Measurements from ENCODE around the gene CBR3.

Gene CBR3

GRCh38 chr21:36122977-36123376 is 11.9 kb upstream of the CBR3 start (continued):
- TF ChIP-seq EGR2 (tag by site-specific recombination; IDR thresholded peaks at IDR 0.05; ENCODE audit: low read depth): no peak
- 0 out of 2 replicates have a peak, but pooled peaks have one; percentile 31 for TF ChIP-seq ZNF324 (tag by site-specific recombination; IDR thresholded peaks at IDR 0.05)
- no peak for TF ChIP-seq HOXD13 (CRISPR knock-in tag; IDR thresholded peaks at IDR 0.05; ENCODE audit: borderline replicate concordance)
- TF ChIP-seq ZNF629 (tag by site-specific recombination; IDR thresholded peaks at IDR 0.05): peak; percentile 93
- peak; percentile 22; the same call in 1 of the 2 replicates for TF ChIP-seq KLF9 (tag by site-specific recombination; IDR thresholded peaks at IDR 0.05; ENCODE audit: low read depth)
- no peak for TF ChIP-seq ZNF449 (tag by site-specific recombination; IDR thresholded peaks at IDR 0.05)
- peak; percentile 99 for TF ChIP-seq ZNF354C (tag by site-specific recombination; IDR thresholded peaks at IDR 0.05; ENCODE audit: borderline replicate concordance, low read depth)
- no peak for TF ChIP-seq ZNF174 (tag by site-specific recombination; IDR thresholded peaks at IDR 0.05)
- TF ChIP-seq WT1 (tag by site-specific recombination; IDR thresholded peaks at IDR 0.05): peak; percentile 56
- peak; percentile 99 for TF ChIP-seq ZNF202 (tag by site-specific recombination; IDR thresholded peaks at IDR 0.05; ENCODE audit: borderline replicate concordance)
- peak; percentile 81 for TF ChIP-seq ZNF223 (tag by site-specific recombination; IDR thresholded peaks at IDR 0.05)
- TF ChIP-seq ZNF24 (tag by site-specific recombination; IDR thresholded peaks at IDR 0.05): peak; percentile 86
- TF ChIP-seq ZNF664 (tag by site-specific recombination; IDR thresholded peaks at IDR 0.05): peak; percentile 98
- TF ChIP-seq ZNF239 (tag by site-specific recombination; IDR thresholded peaks at IDR 0.05): no peak
- no peak; the same call in 1 of the 2 replicates for TF ChIP-seq ZNF214 (tag by site-specific recombination; IDR thresholded peaks at IDR 0.05; ENCODE audit: borderline replicate concordance)
- peak; percentile 93 for TF ChIP-seq ZNF791 (tag by site-specific recombination; IDR thresholded peaks at IDR 0.05)
- TF ChIP-seq ZNF19 (tag by site-specific recombination; IDR thresholded peaks at IDR 0.05; ENCODE audit: low read depth): peak; percentile 99
- peak; percentile 92; the same call in 1 of the 2 replicates for TF ChIP-seq MZF1 (tag by site-specific recombination; IDR thresholded peaks at IDR 0.05; ENCODE audit: borderline replicate concordance)
- TF ChIP-seq ZNF510 (tag by site-specific recombination; IDR thresholded peaks at IDR 0.05; ENCODE audit: insufficient replicate concordance): peak; percentile 98
- peak; percentile 95 for TF ChIP-seq ZBTB11 (tag by site-specific recombination; conservative IDR thresholded peaks at IDR 0.05; ENCODE audit: low read depth)
- TF ChIP-seq ZBTB44 (tag by site-specific recombination; IDR thresholded peaks at IDR 0.05): no peak
- TF ChIP-seq ZNF266 (tag by site-specific recombination; IDR thresholded peaks at IDR 0.05; ENCODE audit: low read depth): peak; percentile 98
- no peak for TF ChIP-seq ZBTB49 (tag by site-specific recombination; IDR thresholded peaks at IDR 0.05; ENCODE audit: low read depth)
- TF ChIP-seq ZNF292 (tag by site-specific recombination; IDR thresholded peaks at IDR 0.05; ENCODE audit: borderline replicate concordance, low read depth): peak; percentile 100
- peak; percentile 74; the same call in 1 of the 2 replicates for TF ChIP-seq ZNF548 (tag by site-specific recombination; IDR thresholded peaks at IDR 0.05)
- TF ChIP-seq GLIS1 (tag by site-specific recombination; IDR thresholded peaks at IDR 0.05): peak; percentile 51; the same call in 1 of the 2 replicates
- peak; percentile 90 for TF ChIP-seq ZSCAN23 (tag by site-specific recombination; IDR thresholded peaks at IDR 0.05)
